Stimulated activated CD8-positive, alpha-beta memory T cell treated with anti-CD3 and anti-CD28 coated beads, Interleukin-7, amount 100 ng/mL, for 1 hour (primary cell): ENCODE measurements around the gene C17orf78.
"Not testable (repeated sequence)": the region's sequence is repeated elsewhere in the genome, so short reads cannot be mapped to it uniquely, and the experiment has no call there.

Experiments used
- DNase-seq, 2 donors: peaks; one replicate each; pipeline ENCODE4 v3.0.0-alpha.2; 2020; ENCODE audit warnings: low read depth in 2 of 2

Gene C17orf78

DNA sequence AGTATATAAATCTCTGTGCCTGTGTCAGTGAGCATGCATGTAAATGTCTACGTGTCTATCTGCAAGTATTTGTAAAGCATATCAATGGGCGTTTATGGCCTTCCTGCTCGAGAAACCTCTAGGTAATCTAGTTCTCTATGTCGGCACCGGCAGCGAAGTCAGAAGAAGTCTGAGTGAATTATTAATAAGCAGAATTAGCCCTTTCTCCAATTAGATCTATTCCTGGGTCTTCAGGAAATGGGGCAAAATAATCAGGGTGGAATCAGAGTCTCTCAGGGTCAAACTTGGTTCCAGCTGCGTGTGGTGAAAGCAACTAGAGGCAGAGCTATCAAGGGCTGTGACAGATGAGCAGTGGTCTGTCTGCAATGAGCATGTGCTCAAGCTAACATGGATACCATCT, at the start of gene C17orf78:
Gene C17orf78, plus strand, starts transcription at position 280 of the 400 bp plus-strand sequence. Its CDS starts 108 bp downstream, at position 388.
- no peak for DNase-seq

- no peak for DNase-seq
These were observed 48.3 kb upstream of the C17orf78 start for GRCh38 chr17:37327341-37328090.

- DNase-seq: no peak
These were observed 36.9 kb upstream of the C17orf78 start for GRCh38 chr17:37338847-37339246.

GRCh38 chr17:37339321-37339720, 36.5 kb upstream of the C17orf78 start:
- no peak for DNase-seq

DNA sequence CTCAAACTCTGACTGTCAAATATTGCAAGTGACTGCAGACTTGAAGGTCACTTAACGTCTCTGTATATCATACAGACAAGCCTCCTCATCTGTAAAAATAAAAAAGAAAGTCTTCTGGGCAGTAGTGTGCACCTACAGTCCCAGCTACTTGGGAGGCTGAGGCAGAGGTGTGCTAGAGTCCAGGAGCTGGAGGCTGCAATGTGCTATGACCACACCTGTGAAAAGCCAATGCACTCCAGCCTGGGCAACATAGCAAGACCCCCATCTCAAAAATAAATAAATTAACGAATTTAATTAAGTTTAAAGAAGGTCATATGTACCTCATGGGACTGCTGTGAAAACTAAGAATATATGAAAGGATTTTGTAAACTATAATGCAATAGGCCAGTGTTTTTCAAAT, 35.0 kb upstream of the C17orf78 start:
- DNase-seq: no peak

DNA sequence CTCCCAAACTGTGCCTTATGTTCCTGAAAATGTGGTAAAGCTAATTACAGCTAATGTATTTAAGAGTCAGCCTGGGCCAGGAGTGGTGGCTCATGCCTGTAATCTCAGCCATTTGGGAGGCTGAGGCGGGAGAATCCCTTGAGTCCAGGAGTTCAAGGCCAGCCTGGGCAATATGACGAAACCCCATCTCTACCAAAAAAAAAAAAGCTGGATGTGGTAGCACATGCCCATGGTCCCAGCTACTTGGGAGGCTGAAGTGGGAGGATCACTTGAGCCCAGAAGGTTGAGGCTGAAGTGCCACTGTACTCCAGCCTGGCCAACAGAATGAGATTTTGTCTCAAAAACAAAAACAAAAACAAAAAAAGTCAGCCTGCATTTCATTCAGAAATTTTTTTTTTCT, 33.2 kb upstream of the C17orf78 start:
- no peak for DNase-seq

DNA sequence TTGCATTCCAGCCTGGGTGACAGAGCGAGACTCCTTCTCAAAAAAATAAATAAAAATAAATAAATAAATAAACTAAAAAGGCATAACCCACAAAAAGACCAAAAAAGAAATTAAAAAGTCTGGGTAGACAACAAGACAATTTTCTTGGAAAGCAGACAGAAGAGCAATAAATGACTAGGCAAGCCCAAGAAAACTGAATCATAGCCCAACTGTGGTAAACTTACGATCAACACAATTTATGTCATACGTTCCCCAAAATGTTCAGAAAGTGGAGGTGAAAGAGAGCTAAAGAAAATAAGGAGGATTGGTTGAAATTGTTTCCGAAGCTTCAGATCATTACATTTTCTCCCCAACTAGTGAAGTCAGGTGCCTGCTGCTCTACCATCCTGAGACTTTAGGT, 31.3 kb upstream of the C17orf78 start:
- DNase-seq: no peak

- DNase-seq: not testable (repeated sequence)
These were observed 28.9 kb upstream of the C17orf78 start for GRCh38 chr17:37346863-37347402.

DNA sequence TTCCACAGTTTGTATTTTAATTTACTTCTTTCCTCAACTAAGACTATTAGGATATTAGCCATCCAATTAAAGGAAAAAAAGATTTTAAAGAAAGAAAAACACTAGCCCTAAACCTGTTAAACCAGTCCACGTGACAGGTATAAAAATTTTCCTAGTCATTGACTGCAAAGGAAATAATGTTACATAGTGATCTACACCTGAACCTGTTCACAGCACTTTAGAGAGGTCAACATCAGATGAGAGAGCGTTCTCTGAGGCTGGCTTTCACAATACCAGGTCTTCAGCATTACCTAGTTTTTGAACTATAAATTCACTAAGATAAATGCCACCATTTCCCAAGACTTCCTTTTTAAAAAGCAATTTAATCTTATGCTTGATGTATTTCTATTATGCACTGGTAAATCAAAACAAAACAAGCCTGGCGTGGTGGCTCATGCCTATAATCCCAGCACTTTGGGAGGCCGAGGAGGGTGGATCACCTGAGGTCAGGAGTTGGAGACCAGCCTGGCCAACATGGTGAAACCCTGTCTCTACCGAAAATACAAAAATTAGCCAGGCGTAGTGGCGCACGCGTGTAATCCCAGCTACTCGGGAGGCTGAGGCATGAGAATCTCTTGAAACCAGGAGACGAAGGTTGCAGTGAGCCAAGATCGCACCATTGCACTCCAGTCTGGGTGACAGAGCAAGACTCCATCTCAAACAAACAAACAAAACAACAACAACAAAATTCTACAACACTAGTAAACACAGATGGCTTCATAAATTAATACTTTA, 18.8 kb upstream of the C17orf78 start:
- not testable (repeated sequence) for DNase-seq

DNA sequence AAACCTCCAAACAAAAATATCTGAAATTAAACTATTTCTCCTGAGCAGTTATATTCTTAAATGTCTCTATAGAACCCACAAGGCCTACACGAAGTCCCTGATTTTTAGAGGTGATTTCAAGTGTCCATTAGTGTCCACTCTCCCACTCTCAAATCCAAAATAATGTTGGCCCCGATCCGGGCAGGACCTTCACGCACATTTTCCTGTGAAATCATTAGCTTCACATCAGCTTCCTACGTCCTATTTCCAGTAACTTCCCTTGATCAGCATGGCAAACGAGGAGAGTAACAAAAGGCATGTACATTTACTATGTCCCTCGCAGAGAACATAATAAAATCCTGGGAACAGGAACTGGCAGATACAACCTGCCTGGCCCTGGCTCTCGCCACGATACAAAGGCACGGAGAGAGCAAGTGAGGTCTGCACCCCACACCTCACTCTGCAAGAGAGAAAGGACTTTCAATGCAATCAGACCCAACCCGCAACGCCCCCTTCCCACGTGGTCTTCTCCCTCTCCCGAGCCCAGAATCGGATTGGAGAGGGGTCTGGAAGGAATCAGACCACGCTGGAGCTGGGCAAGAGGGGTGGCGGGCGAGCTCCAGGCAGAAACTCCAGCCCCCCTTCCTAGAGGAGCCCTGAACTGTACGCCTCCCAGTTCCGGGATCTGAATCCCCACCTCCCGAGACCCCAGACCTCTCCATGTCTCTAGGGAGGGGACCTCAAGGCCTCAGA, 17.5 kb upstream of the C17orf78 start:
- DNase-seq: no peak

GRCh38 chr17:37358830-37359681, 16.7 kb upstream of the C17orf78 start:
- peak; percentile 72 to 77 for DNase-seq

DNA sequence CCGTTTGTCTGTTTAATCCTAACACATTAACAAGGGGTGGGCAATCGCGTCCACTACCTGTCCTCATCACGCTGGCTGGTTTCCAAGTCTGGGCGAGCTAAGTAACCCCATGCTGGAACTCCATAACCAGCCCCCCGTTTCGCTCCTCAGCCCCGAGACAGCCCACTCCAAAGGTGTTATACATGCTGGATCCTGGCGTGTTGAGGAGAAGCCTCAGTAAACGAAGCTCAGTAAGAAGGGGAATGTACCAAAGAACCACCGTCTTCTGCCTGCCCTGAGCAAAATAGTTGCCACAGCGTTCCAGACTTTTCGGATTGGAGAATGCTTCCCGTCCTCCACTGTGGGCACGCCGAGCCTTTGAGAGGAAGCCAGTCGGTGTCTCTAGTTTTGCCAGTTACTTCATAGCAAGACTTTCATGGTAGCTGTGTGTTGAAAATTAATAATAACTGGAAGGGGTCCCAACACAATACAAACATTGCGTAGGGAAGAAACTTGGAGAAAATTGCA, 16.1 kb upstream of the C17orf78 start:
- no peak for DNase-seq

DNA sequence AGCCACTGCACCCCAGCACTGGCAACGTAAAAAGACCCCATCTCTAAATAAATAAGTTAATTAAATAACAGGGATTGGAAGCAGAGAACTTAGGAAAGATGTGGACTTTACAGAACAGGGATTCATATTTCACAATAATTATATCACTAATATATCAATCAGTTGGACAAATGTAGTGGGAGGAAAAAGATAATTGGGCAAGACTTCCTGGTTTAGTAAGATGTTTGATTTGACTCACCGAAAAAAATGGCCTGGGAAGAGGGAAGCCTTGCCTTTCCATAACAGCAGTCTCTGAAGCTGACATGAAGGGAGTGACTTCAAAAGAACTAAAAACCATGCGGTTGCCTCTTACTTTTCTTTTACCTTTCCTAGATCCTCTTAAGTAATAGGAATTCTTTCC, 15.2 kb upstream of the C17orf78 start:
- DNase-seq: no peak

- no peak for DNase-seq
These were observed 14.2 kb upstream of the C17orf78 start for GRCh38 chr17:37361543-37361942.

DNA sequence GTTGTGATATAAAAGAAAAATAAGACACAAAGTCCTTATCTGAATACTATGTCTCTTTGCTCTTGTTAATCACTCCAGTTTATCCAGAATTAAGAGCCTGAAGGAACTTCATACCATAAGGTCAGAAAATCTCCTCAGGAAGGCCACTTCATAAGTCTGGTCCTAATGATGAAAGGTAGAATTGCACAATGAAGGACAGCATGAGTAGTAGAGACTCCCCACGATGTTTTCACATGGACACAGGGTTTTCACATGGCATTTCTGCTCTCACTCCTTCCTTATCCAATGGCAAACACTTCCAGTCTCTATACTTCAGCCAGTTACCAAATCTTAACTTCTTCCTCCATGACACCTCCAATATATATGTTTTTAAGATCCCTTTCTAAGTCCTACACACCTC, 10.2 kb upstream of the C17orf78 start:
- DNase-seq: no peak

GRCh38 chr17:37368577-37368976, 7.2 kb upstream of the C17orf78 start:
- DNase-seq: no peak

DNA sequence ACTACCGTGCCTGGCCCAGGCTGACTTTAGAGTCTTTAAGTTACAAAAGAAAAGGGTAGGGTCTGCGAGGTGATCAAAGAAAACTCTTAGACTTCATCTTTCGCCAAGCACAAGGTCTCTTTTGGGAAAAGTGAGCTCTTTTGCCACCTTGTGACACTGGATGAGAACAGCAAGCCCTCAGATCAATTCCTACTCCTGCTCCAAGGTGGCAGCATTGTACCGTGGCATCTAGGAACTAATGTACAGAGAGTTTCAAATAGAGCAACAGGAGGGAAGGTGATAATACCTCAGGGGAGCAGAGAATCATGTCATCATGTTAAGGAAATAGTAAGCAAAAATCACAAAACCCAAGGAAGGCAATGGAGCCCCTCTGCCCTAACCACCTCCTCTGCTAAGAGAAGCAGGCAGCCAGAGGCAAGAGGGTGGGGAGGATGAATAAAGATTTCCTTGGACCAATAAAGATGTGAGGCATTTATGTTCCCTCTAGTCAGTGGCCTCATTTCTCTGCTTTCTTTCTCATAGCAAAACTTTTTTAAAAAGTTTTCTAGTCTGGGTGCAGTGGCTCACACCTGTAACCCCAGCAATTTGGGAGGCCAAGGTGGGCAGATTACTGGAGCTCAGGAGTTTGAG, 2.1 kb upstream of the C17orf78 start:
- DNase-seq: peak; percentile 22 to 26

DNA sequence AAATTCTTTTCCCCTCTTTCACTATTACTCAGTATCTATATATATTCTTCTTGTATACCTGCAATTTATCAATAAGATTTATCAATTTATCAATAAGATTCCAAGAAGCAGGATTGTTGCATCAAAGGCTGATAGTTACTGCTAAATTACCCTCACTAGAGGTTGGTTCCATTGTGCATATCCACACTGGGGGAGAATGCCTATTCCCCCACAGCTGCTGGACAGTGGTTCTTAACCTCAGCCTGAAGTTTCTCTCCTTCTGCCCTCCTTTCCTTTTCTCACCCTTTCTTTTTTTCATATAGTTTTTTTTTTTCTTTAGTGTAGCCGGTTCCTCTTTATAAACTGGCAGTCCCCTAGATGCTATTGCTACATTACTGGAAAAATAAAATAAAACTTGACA, 6.3 kb downstream of the C17orf78 start:
- DNase-seq: no peak

DNA sequence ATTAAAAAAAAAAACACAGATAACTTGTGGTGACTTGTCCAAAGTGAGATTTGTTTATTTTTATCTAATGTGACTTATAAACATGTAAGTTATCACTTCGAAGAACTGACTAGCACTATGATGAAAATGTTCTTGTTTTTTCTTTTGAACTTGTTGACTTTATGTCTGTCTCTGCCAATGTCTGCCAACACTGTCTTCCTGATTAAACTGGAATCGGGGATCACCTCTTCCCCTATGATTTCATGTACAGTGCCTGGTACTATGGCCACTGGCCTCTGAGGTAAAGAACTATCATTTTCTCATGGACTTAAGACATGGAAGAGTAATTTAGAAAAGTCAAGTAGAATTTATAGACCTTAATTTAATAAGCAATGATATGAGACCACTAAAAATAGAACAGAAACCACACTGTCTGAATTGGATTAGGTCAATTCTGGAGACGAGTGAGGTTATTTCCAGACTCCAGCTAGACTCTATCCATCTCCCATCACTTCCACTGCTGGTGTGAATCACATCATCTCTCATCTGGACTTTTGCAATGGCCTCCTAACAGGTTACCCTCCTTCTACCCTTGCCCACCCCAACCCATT, 8.9 kb downstream of the C17orf78 start:
- no peak for DNase-seq

DNA sequence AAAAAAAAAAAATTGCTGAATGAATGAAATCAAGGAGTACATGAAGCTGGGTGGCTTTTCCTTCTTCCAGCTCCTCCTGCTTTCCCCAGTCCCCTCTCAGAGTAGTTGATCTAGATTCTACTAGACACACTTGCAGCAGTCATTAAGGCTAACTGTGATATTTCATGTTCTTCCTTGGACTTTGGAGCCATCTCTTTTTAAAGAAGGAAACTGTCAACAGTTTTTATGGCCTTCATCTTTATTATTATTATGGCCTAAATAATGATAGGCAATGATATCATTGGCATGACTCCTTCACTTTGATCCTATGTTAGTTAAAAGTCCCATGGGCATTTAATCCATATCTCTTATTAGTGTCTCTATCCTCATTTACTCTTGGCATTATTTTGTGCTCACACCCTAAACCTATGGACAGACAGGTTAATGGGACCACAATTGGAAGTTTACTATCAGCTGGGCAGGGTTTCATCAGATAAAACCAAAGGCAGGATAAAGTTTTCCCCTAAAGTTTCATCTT, 9.7 kb downstream of the C17orf78 start:
- no peak for DNase-seq
